ENCODE measurements around the gene ALG13. TPM values are rescaled to one million over a fixed set of nuclear protein-coding genes. Genes with fewer than 3 reads are reported as not detected.
"Not testable (repeated sequence)": the region's sequence is repeated elsewhere in the genome, so short reads cannot be mapped to it uniquely, and the experiment has no call there.

Gene ALG13
- total RNA-seq, 4 donors from 2014 or later, result 80.9 to 123 (median 90.7) TPM

GRCh38 chrX:111761578-111762135, 80.7 kb downstream of the ALG13 start:
- Histone ChIP-seq H3K4me1 (no peaks in the 10 kb centered on the region), H3K36me3 (no peaks in the 10 kb centered on the region), H3K27ac (no peak overlapping the region), H3K9me3 (no peaks in the 10 kb centered on the region), H3K4me3 (no peak overlapping the region), H3K27me3 (no peaks in the 10 kb centered on the region)
- no peak for DNase-seq
- TF ChIP-seq CTCF (IDR thresholded peaks at IDR 0.05), result no peak
- no peak for TF ChIP-seq POLR2A (IDR thresholded peaks at IDR 0.05)

- no peaks in the 10 kb centered on the region for H3K27me3 ChIP-seq
- no peaks in the 10 kb centered on the region for H3K4me1 ChIP-seq
- H3K36me3 ChIP-seq, result no peaks in the 10 kb centered on the region
- DNase-seq, result no peak
- H3K27ac ChIP-seq, result no peak overlapping the region
- no peaks in the 10 kb centered on the region for H3K9me3 ChIP-seq
- H3K4me3 ChIP-seq, result no peak overlapping the region
- TF ChIP-seq CTCF (IDR thresholded peaks at IDR 0.05) (no peak), POLR2A (IDR thresholded peaks at IDR 0.05) (no peak)
Measured at GRCh38 chrX:111778591-111778990, 97.6 kb downstream of the ALG13 start.

DNA sequence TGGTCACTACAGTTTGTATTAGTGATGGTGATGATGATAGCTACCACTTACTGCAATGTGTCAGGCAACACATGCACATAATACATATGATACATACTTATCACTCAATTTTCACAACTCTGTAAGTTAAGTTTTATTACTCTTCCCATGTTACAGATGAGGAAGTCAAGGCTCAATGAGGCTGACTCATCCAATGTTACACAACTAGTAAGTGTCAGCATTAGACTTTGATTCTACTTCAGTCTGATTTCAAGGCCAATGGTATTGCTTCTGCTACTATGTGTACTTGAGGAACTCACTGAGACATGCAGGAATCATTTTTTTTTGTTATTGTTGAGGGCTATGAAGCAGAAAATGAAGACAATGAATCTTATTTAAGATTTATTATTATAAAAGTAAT, 98.6 kb downstream of the ALG13 start:
- Histone ChIP-seq H3K27ac (no peak overlapping the region), H3K27me3 (no peaks in the 10 kb centered on the region), H3K9me3 (no peaks in the 10 kb centered on the region), H3K4me1 (no peaks in the 10 kb centered on the region), H3K4me3 (no peak overlapping the region), H3K36me3 (no peaks in the 10 kb centered on the region)
- TF ChIP-seq CTCF (IDR thresholded peaks at IDR 0.05) (no peak), POLR2A (IDR thresholded peaks at IDR 0.05) (no peak)
- no peak for DNase-seq

- Histone ChIP-seq H3K4me3 (no peak overlapping the region), H3K9me3 (no peaks in the 10 kb centered on the region), H3K36me3 (no peaks in the 10 kb centered on the region), H3K27me3 (no peaks in the 10 kb centered on the region), H3K4me1 (no peaks in the 10 kb centered on the region), H3K27ac (no peak overlapping the region)
- no peak for TF ChIP-seq CTCF (IDR thresholded peaks at IDR 0.05)
- TF ChIP-seq POLR2A (IDR thresholded peaks at IDR 0.05), result no peak
- no peak for DNase-seq
Measured at GRCh38 chrX:111784667-111785066, 103.7 kb downstream of the ALG13 start.

- not testable (repeated sequence) for H3K4me1 ChIP-seq, H3K27me3 ChIP-seq, DNase-seq, H3K4me3 ChIP-seq, H3K36me3 ChIP-seq, H3K9me3 ChIP-seq, H3K27ac ChIP-seq
Measured at GRCh38 chrX:111790054-111790453, 109.1 kb downstream of the ALG13 start.

Small RNAs within 50 kb of the gene (small RNA-seq; reads per million reads assigned to genes)
- 0 reads per million in 2 donors for gene RNA5SP512

Other genes starting within 250 kb of the ALG13 start
- under 1 TPM in 2 of 4 donors, not detected in 2; 0.13 to 0.18 TPM for gene SERTM2, start 169.5 kb upstream of the ALG13 start, total RNA-seq
- gene TRPC5OS, start 195.0 kb downstream of the ALG13 start, total RNA-seq, result not detected

All from Peyer's patch (tissue), 4 donors.